Sigmoid colon (tissue), 7 donors: Measurements from ENCODE around the gene RFX7. TPM values are rescaled to one million over a fixed set of nuclear protein-coding genes. Genes with fewer than 3 reads are reported as not detected.

Experiments used
- DNase-seq: peaks from one replicate; pipeline ENCODE4 v3.0.0-alpha.2; 2019
- H3K27ac ChIP-seq, 4 donors: fragments of 200-600 bp; sonication (generic); one replicate each; pipeline ENCODE4 v1.5.1; 2016 to 2019; ENCODE audit warnings: mild to moderate bottlenecking in 1 of 4
- H3K27me3 ChIP-seq, 3 donors: fragments of 200-600 bp; sonication (generic); one replicate each; pipeline ENCODE4 v1.5.1; 2019; ENCODE audit warnings: mild to moderate bottlenecking in 1 of 3
- H3K36me3 ChIP-seq, 4 donors: fragments of 200-600 bp; sonication (generic); one replicate each; pipeline ENCODE4 v1.5.1; 2016 to 2019
- H3K4me1 ChIP-seq, 4 donors: fragments of 200-600 bp; sonication (generic); one replicate each; pipeline ENCODE4 v1.5.1; 2017 to 2019
- H3K4me3 ChIP-seq, 4 donors: fragments of 200-600 bp; sonication (generic); one replicate each; pipeline ENCODE4 v1.5.1; 2017 to 2019; ENCODE audit warnings: mild to moderate bottlenecking in 2 of 4, moderate library complexity in 1 of 4
- H3K9me3 ChIP-seq, 4 donors: fragments of 200-600 bp in 3 of 4; sonication (generic) in 3 of 4; one replicate each; pipeline versions ENCODE4 v1.5.1 to v1.6.1; 2013 to 2019
- CTCF ChIP-seq, 4 experiments: fragments of 450-650 bp in 3 of 4; fragments of 200-600 bp in 1 of 4; IDR thresholded peaks; one replicate each; pipeline ENCODE4 v1.5.1; 2016 to 2019; ENCODE audit warnings: antibody characterized with exemption in 4 of 4, mild to moderate bottlenecking in 3 of 4, moderate library complexity in 2 of 4
- EP300 ChIP-seq, 4 donors: sonication (generic); formaldehyde crosslinking; IDR thresholded peaks; one replicate each; pipeline ENCODE4 v1.6.1; 2017; ENCODE audit warnings: antibody characterized with exemption in 4 of 4
- POLR2A ChIP-seq, 2 donors: fragments of 450-650 bp; IDR thresholded peaks; one replicate each; pipeline ENCODE4 v1.6.1; 2016; ENCODE audit warnings: antibody characterized with exemption in 2 of 2, mild to moderate bottlenecking in 2 of 2, moderate library complexity in 2 of 2
- POLR2AphosphoS5 ChIP-seq, 4 donors: sonication (generic); formaldehyde crosslinking; IDR thresholded peaks; one replicate each; pipeline ENCODE4 v1.6.1; 2017; ENCODE audit warnings: antibody characterized with exemption in 4 of 4
- WGBS, 2 donors: extraction: QIAGEN DNeasy Blood & Tissue Kit; methylation state at CpG; one replicate each; pipeline ENCODE4 v1.1.7; 2013; 5-methylcytosine and 5-hydroxymethylcytosine counted together
- intact Hi-C: fragments of 100-400 bp; cut with DNase I; formaldehyde crosslinking; loops from one replicate; pipeline ENCODE4 v1.15.1; 2023
- polyA plus RNA-seq, 3 donors: library from polyadenylated mRNA; stranded (reverse); fragments of 200-250 nt; gene quantifications; one replicate each; pipeline ENCODE4 v1.2.3, GENCODE V29; 2013
- small RNA-seq, 3 donors: library from RNA; depleted of rRNA; stranded (forward); fragments of <200 nt; gene quantifications; one replicate each; pipeline ENCODE3, GENCODE V24; 2016
- total RNA-seq, 4 donors: library from RNA; depleted of rRNA; stranded (reverse); fragments of >200 nt; gene quantifications; one replicate each; pipeline ENCODE4 v1.1.0, GENCODE V29; 2016
- donor health status: healthy with polysubstance abuse.
- donor health status: Bipolar disorder and iron deficiency.
- donor health status: healthy.

Gene RFX7
- total and polyA plus RNA-seq, 7 donors: 0.60 to 9.1 (median 6.7) TPM

- no peak overlapping the region for H3K4me3 ChIP-seq
- no peaks in the 10 kb centered on the region for H3K36me3 ChIP-seq
- TF ChIP-seq CTCF (IDR thresholded peaks at IDR 0.05): no peak
- no peak for TF ChIP-seq EP300 (IDR thresholded peaks at IDR 0.05)
- no peak for TF ChIP-seq POLR2A (IDR thresholded peaks at IDR 0.05)
- no peak for TF ChIP-seq POLR2AphosphoS5 (IDR thresholded peaks at IDR 0.05)
- H3K9me3 ChIP-seq: no peaks in the 10 kb centered on the region
- H3K27me3 ChIP-seq: no peaks in the 10 kb centered on the region
- H3K4me1 ChIP-seq: peaks cover 0 to 11% (median 2%) of the 10 kb centered on the region in 4 donors
- no peak for DNase-seq
- no peak overlapping the region for H3K27ac ChIP-seq
- intact Hi-C loops: loop anchor here (5.0 kb wide), 1 partner anchor 50 kb away; the partner anchor contains the start of gene NEDD4
- WGBS, 2 donors: 57 to 83% methylated on average over 1 of the region's 1 CpG
These were observed 201.6 kb downstream of the RFX7 start for GRCh38 chr15:56042031-56042430.

DNA sequence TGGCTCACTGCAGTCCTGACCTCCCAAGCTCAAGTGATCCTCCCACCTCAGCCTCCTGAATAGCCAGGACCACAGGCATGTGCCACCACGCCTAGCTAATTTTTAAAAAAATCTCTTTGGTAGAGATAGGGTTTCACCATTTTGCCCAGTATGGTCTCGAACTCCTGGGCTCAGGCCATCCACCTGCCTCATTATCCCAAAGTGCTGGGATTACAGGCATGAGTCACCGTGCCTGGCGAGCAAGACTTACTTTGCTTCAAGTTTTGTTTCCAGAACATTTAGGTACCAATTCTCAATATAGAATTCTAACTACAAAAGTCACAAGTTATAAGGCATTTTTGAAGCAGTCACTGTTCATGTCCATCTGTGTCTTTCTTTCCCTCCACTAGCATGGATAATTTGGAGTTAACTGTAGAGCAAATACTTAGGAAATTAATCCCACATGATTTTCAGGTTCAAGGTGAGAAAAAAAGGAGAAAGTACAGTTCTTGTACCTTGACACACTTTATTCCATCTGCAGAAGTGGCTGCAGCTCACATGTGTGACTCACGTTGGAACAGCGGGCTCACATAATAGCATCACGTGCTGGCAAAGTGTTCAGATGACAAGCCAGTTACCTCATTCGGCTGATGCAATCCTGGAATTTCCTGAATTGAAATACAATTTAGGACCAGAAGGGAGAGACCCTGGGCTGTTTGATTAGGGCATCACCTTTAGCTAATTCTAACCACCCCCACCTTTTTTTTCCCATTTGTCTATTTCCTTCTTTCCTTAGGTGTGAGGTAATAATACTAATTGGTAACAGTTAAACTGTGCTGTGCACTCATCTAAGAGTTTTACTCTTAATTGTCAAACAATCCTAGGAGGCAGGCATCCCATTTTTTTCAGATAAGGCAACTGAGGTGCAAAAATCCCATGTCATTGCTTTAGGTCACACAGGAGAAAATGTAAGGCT, 203.3 kb downstream of the RFX7 start:
- peaks cover 0 to 11% (median 2%) of the 10 kb centered on the region in 4 donors for H3K4me1 ChIP-seq
- no peaks in the 10 kb centered on the region for H3K9me3 ChIP-seq
- 40 to 68% methylated on average over 8 of the region's 8 CpGs for WGBS, 2 donors
- peak overlapping the region; percentile 14 to 70 (median 42) for H3K27ac ChIP-seq
- peak; percentile 87 for DNase-seq
- intact Hi-C loops: loop anchor here (5.0 kb wide), 1 partner anchor 48 kb away; the partner anchor contains the start of gene NEDD4
- no peak overlapping the region for H3K4me3 ChIP-seq
- TF ChIP-seq CTCF (IDR thresholded peaks at IDR 0.05) (no peak), POLR2AphosphoS5 (IDR thresholded peaks at IDR 0.05) (peak; percentile 28 to 85 (median 56)), EP300 (IDR thresholded peaks at IDR 0.05) (peak in 2 of 4 donors; percentile 43 to 57)
- no peaks in the 10 kb centered on the region for H3K36me3 ChIP-seq
- H3K27me3 ChIP-seq: no peaks in the 10 kb centered on the region

DNA sequence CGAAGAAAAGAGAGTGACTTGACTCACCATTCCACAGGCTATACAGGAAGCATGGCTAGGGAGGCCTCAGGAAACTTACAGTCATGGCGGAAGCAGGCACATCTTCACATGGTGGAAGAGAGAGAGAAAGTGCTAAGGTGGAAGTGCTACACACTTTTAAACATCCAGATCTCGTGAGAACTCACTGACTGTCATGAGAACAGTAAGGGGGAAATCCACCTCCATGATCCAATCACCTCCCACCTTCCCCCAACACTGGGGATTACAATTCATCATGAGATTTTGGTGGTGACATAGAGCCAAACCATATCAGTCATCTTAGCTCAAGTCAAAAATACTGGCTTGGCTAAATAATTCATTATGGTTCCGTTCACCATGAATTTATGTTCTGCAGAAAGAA, 205.0 kb downstream of the RFX7 start:
- TF ChIP-seq POLR2A (IDR thresholded peaks at IDR 0.05) (no peak), EP300 (IDR thresholded peaks at IDR 0.05) (no peak), CTCF (IDR thresholded peaks at IDR 0.05) (no peak), POLR2AphosphoS5 (IDR thresholded peaks at IDR 0.05) (no peak)
- H3K9me3 ChIP-seq: no peaks in the 10 kb centered on the region
- intact Hi-C loops: no loop called here
- peaks cover 0 to 11% (median 2%) of the 10 kb centered on the region in 4 donors for H3K4me1 ChIP-seq
- 91 to 94% methylated on average over 4 of the region's 4 CpGs for WGBS, 2 donors
- no peak for DNase-seq
- no peaks in the 10 kb centered on the region for H3K27me3 ChIP-seq
- no peaks in the 10 kb centered on the region for H3K36me3 ChIP-seq
- H3K4me3 ChIP-seq: no peak overlapping the region
- H3K27ac ChIP-seq: no peak overlapping the region

DNA sequence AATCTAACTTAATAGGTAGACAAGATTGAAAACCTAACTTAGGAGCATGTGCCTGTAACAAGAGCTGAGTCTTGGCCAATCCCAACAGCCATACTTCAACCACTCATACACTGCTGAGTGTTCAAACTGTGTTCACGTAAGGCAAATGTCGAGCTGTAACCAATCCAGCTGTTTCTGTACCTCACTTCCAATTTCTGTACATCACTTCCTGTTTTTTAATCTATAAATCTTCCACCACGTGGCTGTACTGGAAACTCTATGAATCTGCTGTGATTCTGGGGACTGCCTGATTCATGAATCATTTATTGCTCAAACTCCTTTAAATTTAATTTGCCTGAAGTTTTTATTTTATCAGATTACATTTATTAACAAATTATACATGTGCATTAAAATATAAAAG, 205.7 kb downstream of the RFX7 start:
- no peaks in the 10 kb centered on the region for H3K27me3 ChIP-seq
- H3K27ac ChIP-seq: no peak overlapping the region
- DNase-seq: no peak
- H3K4me1 ChIP-seq: peaks cover 0 to 11% (median 2%) of the 10 kb centered on the region in 4 donors
- TF ChIP-seq POLR2AphosphoS5 (IDR thresholded peaks at IDR 0.05): no peak
- TF ChIP-seq CTCF (IDR thresholded peaks at IDR 0.05): no peak
- TF ChIP-seq EP300 (IDR thresholded peaks at IDR 0.05): no peak
- no peak for TF ChIP-seq POLR2A (IDR thresholded peaks at IDR 0.05)
- intact Hi-C loops: no loop called here
- no peaks in the 10 kb centered on the region for H3K36me3 ChIP-seq
- 37 to 59% methylated on average over 3 of the region's 3 CpGs for WGBS, 2 donors
- no peaks in the 10 kb centered on the region for H3K9me3 ChIP-seq
- H3K4me3 ChIP-seq: no peak overlapping the region

Small RNA genes within 50 kb of the gene (small RNA-seq; reads per million reads assigned to genes)
- gene CD24P2 (0 reads per million in 3 donors), gene RNU6-1287P (0 reads per million in 3 donors)

Other genes starting within 250 kb of the RFX7 start
- gene TEX9, start 121.5 kb upstream of the RFX7 start, total RNA-seq: 10 to 100 TPM in 1 of 4 donors, 1 to 10 TPM in 3; 5.7 to 10.7 (median 7.3) TPM
- 1 to 10 TPM; 3.0 to 3.5 (median 3.0) TPM for gene TEX9, start 121.5 kb upstream of the RFX7 start, polyA plus RNA-seq
- 1 to 10 TPM in 2 of 4 donors, under 1 TPM in 2; 0.55 to 1.2 (median 0.87) TPM for gene MNS1, start 221.3 kb upstream of the RFX7 start, total RNA-seq
- 1 to 10 TPM; 1.2 to 1.9 (median 1.8) TPM for gene MNS1, start 221.3 kb upstream of the RFX7 start, polyA plus RNA-seq